HUES64 (cell line): ENCODE measurements around the gene TNFAIP8L1.

Source experiments
- H3K27ac ChIP-seq: 2 replicates; pipeline ENCODE4 v1.7.0; 2013; ENCODE audit warnings: low read depth, low read length, inconsistent platforms
- H3K27me3 ChIP-seq: 2 replicates; pipeline ENCODE4 v1.6.1; 2013; ENCODE audit warnings: mild to moderate bottlenecking, low read length; ENCODE audit not compliant: insufficient read depth
- H3K36me3 ChIP-seq: 2 replicates; pipeline ENCODE4 v1.6.1; 2013; ENCODE audit warnings: mild to moderate bottlenecking, low read length; ENCODE audit not compliant: insufficient read depth
- H3K4me1 ChIP-seq: 2 replicates; pipeline ENCODE4 v1.6.1; 2013; ENCODE audit warnings: mild to moderate bottlenecking, low read length, moderate library complexity; ENCODE audit not compliant: insufficient read depth
- H3K4me3 ChIP-seq: 2 replicates; pipeline ENCODE4 v1.5.1; 2013; ENCODE audit warnings: mild to moderate bottlenecking, low read length, moderate library complexity
- H3K9ac ChIP-seq: 2 replicates; pipeline ENCODE4 v1.6.1; 2013; ENCODE audit warnings: mild to moderate bottlenecking, low read depth, low read length
- H3K9me3 ChIP-seq: 2 replicates; pipeline ENCODE4 v1.6.1; 2013; ENCODE audit warnings: low read depth, low read length; ENCODE audit not compliant: insufficient read depth
- WGBS: fragments of 150-250, 120-280 bp; methylation state at CpG from one replicate; pipeline ENCODE4 v1.1.7; 2013; ENCODE audit warnings: missing lambda C conversion rate; 5-methylcytosine and 5-hydroxymethylcytosine counted together

TNFAIP8L1 gene

DNA sequence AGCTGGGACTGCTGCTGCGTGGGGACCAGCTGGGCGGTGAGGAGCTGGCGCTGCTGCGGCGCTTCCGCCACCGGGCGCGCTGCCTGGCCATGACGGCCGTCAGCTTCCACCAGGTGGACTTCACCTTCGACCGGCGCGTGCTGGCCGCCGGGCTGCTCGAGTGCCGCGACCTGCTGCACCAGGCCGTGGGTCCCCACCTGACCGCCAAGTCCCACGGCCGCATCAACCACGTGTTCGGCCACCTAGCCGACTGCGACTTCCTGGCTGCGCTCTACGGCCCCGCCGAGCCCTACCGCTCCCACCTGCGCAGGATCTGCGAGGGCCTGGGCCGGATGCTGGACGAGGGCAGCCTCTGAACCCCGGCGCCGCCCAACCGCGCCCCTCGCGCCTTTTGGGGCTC, 12.8 kb downstream of the TNFAIP8L1 start:
- no peaks in the 10 kb centered on the region for H3K9me3 ChIP-seq
- no peak overlapping the region for H3K4me3 ChIP-seq
- no peaks in the 10 kb centered on the region for H3K27me3 ChIP-seq
- no peaks in the 10 kb centered on the region for H3K4me1 ChIP-seq
- H3K27ac ChIP-seq = no peak overlapping the region
- no peak overlapping the region for H3K9ac ChIP-seq
- H3K36me3 ChIP-seq = peaks cover 19% of the 10 kb centered on the region; the same call in 1 of the 2 replicates
- 97% methylated on average over 44 of the region's 44 CpGs for WGBS

- peaks cover 36% of the 10 kb centered on the region for H3K36me3 ChIP-seq
These were observed 14.6 kb downstream of the TNFAIP8L1 start for GRCh38 chr19:4653793-4654436.

DNA sequence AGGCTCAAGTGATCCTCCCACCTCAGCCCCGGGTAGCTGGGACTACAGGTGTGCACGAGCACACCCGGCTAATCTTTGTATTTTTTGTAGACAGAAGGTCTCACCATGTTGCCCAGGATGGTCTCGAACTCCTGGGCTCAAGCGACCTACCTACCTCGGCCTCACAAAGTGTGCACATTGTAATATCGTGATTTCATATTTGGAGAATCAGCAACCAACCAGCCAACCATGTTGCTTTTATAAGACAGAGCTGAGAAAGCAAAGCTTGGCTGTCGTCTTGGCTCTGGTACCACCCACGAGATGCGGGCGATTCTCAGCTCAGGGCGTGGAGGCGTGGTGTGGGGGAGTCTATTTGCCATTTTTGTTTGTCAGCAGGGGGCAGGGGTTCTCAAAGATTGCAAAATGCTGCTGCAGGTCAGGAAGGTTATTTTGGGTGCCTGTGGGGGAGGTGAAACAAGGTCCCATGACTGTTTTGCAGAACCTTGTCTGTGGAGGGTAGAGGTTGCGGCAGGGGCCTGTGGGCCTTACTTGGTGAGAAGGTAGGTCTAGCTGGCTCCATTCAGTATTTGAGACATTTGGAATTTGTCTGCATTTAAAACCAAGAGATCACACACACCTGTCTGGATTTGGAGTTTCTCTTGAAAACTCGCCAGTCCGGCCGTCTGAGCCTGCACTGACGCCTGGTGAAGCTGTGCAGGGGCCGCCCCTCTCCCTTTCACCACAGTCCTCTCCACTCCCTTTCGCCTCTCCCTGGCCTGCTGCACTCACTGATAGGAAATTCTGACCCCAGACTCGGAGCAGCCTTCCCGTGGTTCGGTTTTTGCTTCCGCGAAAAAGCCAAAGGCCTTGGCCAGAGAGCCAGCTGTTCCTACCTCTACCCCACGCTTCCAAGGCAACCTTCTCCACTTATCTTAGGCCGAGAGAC, 15.4 kb downstream of the TNFAIP8L1 start:
- WGBS = 94% methylated on average over 27 of the region's 27 CpGs
- H3K27ac ChIP-seq = no peak overlapping the region
- H3K9ac ChIP-seq = no peak overlapping the region
- peaks cover 42% of the 10 kb centered on the region for H3K36me3 ChIP-seq
- H3K27me3 ChIP-seq = no peaks in the 10 kb centered on the region
- H3K4me3 ChIP-seq = no peak overlapping the region
- no peaks in the 10 kb centered on the region for H3K4me1 ChIP-seq
- H3K9me3 ChIP-seq = no peaks in the 10 kb centered on the region

More at GRCh38 chr19:4653793-4654436, 14.6 kb downstream of the TNFAIP8L1 start:
- Histone ChIP-seq H3K9me3 (no peaks in the 10 kb centered on the region), H3K27me3 (no peaks in the 10 kb centered on the region), H3K4me1 (no peaks in the 10 kb centered on the region), H3K27ac (no peak overlapping the region), H3K4me3 (no peak overlapping the region), H3K9ac (no peak overlapping the region)
- 92% methylated on average over 13 of the region's 13 CpGs for WGBS

DNA sequence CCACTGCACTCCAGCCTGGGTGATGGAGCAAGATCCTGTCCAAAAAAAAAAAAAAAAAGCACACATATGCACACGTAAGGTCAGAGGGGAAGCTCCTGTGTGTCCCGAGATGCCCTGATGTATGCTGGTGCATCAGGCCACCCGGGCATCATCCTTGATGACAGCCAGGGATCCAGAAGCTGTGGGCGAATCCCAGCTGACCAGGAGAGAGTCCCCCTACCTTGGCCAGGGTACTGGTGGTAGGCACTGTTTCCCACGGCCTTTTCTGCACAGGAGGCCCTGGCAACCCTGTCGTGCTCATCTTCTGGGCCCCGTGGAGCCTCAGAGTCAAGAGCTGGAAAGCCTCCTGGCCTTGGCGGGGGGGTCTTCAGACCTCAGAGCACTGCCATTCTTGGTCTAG, 16.8 kb downstream of the TNFAIP8L1 start:
- 93% methylated on average over 8 of the region's 8 CpGs for WGBS

GRCh38 chr19:4657262-4657661, 17.9 kb downstream of the TNFAIP8L1 start:
- 88% methylated on average over 13 of the region's 14 CpGs for WGBS
- Histone ChIP-seq H3K4me1 (no peaks in the 10 kb centered on the region), H3K27ac (no peak overlapping the region), H3K27me3 (no peaks in the 10 kb centered on the region), H3K36me3 (peaks cover 51% of the 10 kb centered on the region), H3K9me3 (no peaks in the 10 kb centered on the region), H3K4me3 (no peak overlapping the region), H3K9ac (no peak overlapping the region)

More for the DNA sequence above, 16.8 kb downstream of the TNFAIP8L1 start:
- no peaks in the 10 kb centered on the region for H3K4me1 ChIP-seq
- no peaks in the 10 kb centered on the region for H3K27me3 ChIP-seq
- no peak overlapping the region for H3K9ac ChIP-seq
- no peaks in the 10 kb centered on the region for H3K9me3 ChIP-seq
- H3K27ac ChIP-seq = no peak overlapping the region
- H3K36me3 ChIP-seq = peaks cover 48% of the 10 kb centered on the region
- H3K4me3 ChIP-seq = no peak overlapping the region

DNA sequence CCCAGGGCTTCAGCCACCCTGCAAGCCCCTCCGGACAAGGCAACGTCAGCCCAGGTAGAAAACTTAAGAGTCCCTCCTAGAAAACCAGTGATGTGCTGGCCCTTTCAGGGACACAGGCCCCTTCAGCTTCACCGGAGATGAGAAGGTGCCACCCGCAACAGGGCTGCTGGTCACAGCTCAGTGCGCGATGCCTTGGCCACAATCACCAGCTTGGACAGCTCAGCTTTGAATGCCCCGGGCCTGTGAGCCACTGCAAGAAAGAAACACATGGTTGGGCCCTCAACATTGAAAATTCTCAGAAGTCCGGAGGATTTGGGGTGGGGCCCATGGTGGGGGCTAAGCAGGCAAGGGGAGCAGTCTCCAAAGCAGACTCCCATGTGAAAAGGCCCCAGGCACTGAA, 18.5 kb downstream of the TNFAIP8L1 start:
- no peak overlapping the region for H3K27ac ChIP-seq
- peaks cover 51% of the 10 kb centered on the region for H3K36me3 ChIP-seq
- 96% methylated on average over 8 of the region's 8 CpGs for WGBS
- no peaks in the 10 kb centered on the region for H3K27me3 ChIP-seq
- H3K9me3 ChIP-seq = no peaks in the 10 kb centered on the region
- H3K4me3 ChIP-seq = no peak overlapping the region
- no peak overlapping the region for H3K9ac ChIP-seq
- H3K4me1 ChIP-seq = no peaks in the 10 kb centered on the region

- H3K27me3 ChIP-seq = no peaks in the 10 kb centered on the region
- H3K4me3 ChIP-seq = no peak overlapping the region
- H3K9ac ChIP-seq = no peak overlapping the region; the same call in 1 of the 2 replicates
- 94% methylated on average over 15 of the region's 15 CpGs for WGBS
- H3K27ac ChIP-seq = no peak overlapping the region
- peaks cover 52% of the 10 kb centered on the region for H3K36me3 ChIP-seq
- no peaks in the 10 kb centered on the region for H3K4me1 ChIP-seq
- no peaks in the 10 kb centered on the region for H3K9me3 ChIP-seq
These were observed 21.0 kb downstream of the TNFAIP8L1 start for GRCh38 chr19:4660181-4660791.

- 95% methylated on average over 4 of the region's 4 CpGs for WGBS
- Histone ChIP-seq H3K36me3 (peaks cover 52% of the 10 kb centered on the region), H3K4me3 (no peak overlapping the region)
These were observed 21.7 kb downstream of the TNFAIP8L1 start for GRCh38 chr19:4660993-4661392.

GRCh38 chr19:4662020-4662695, 22.8 kb downstream of the TNFAIP8L1 start:
- 92% methylated on average over 20 of the region's 20 CpGs for WGBS

More at GRCh38 chr19:4660993-4661392, 21.7 kb downstream of the TNFAIP8L1 start:
- Histone ChIP-seq H3K4me1 (no peaks in the 10 kb centered on the region), H3K9ac (no peak overlapping the region), H3K27ac (no peak overlapping the region), H3K9me3 (no peaks in the 10 kb centered on the region), H3K27me3 (no peaks in the 10 kb centered on the region)

DNA sequence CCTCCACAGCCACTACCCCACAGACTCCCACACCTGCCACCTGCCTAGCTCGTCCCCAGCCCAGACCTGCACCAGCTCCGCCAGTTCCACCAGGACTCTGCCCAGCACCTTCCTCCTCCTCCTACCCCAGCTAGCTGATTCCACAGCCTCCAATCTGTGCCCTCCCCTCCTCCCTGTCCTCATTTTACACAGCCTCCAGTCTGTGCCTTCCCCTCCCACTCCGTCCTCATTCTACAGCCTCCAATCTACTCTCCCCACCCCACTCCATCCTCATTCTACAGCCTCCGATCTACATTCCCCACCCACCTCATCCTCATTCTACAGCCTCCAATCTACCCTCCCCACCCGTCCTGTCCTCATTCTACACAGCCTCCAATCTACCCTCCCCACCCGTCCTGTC, 23.5 kb downstream of the TNFAIP8L1 start:
- Histone ChIP-seq H3K36me3 (peaks cover 49% of the 10 kb centered on the region), H3K27me3 (no peaks in the 10 kb centered on the region), H3K27ac (no peak overlapping the region), H3K9ac (no peak overlapping the region), H3K4me1 (no peaks in the 10 kb centered on the region), H3K9me3 (no peaks in the 10 kb centered on the region), H3K4me3 (no peak overlapping the region)
- 87% methylated on average over 6 of the region's 6 CpGs for WGBS

More at GRCh38 chr19:4662020-4662695, 22.8 kb downstream of the TNFAIP8L1 start:
- Histone ChIP-seq H3K9ac (no peak overlapping the region), H3K4me3 (no peak overlapping the region), H3K27me3 (no peaks in the 10 kb centered on the region), H3K9me3 (no peaks in the 10 kb centered on the region), H3K27ac (no peak overlapping the region), H3K36me3 (peaks cover 50% of the 10 kb centered on the region), H3K4me1 (no peaks in the 10 kb centered on the region)
